ENCODE measurements around the gene CHRNA1. TPM values are rescaled to one million over a fixed set of nuclear protein-coding genes. Genes with fewer than 3 reads are reported as not detected.

Gene CHRNA1
- total RNA-seq, 1 donor from 2014 or later: 0.24 TPM

- DNase-seq (ENCODE audit: extremely low spot score, unreplicated experiment): no peak
- Mint-ChIP-seq H3K27ac (ENCODE audit: unreplicated experiment) (no peak overlapping the region), H3K36me3 (ENCODE audit: unreplicated experiment) (peaks cover 36% of the 10 kb centered on the region), H3K9me3 (ENCODE audit: unreplicated experiment) (no peaks in the 10 kb centered on the region), H3K4me1 (ENCODE audit: unreplicated experiment) (peaks cover 51% of the 10 kb centered on the region), H3K27me3 (ENCODE audit: unreplicated experiment) (no peaks in the 10 kb centered on the region), H3K4me3 (ENCODE audit: unreplicated experiment) (no peak overlapping the region)
- no peak for TF ChIP-seq CTCF (IDR thresholded peaks at IDR 0.05)
Measured at GRCh38 chr2:174800436-174801205, 36.3 kb upstream of the CHRNA1 start.

GRCh38 chr2:174798801-174799200, 34.5 kb upstream of the CHRNA1 start:
- H3K4me1 Mint-ChIP-seq (ENCODE audit: unreplicated experiment): peaks cover 61% of the 10 kb centered on the region

GRCh38 chr2:174797781-174798276, 33.6 kb upstream of the CHRNA1 start:
- peaks cover 68% of the 10 kb centered on the region for H3K4me1 Mint-ChIP-seq (ENCODE audit: unreplicated experiment)
- TF ChIP-seq CTCF (IDR thresholded peaks at IDR 0.05): no peak
- no peak overlapping the region for H3K4me3 Mint-ChIP-seq (ENCODE audit: unreplicated experiment)
- H3K9me3 Mint-ChIP-seq (ENCODE audit: unreplicated experiment): no peaks in the 10 kb centered on the region
- H3K27ac Mint-ChIP-seq (ENCODE audit: unreplicated experiment): peak overlapping the region; percentile 91
- peaks cover 20% of the 10 kb centered on the region for H3K36me3 Mint-ChIP-seq (ENCODE audit: unreplicated experiment)
- DNase-seq (ENCODE audit: extremely low spot score, unreplicated experiment): no peak
- no peaks in the 10 kb centered on the region for H3K27me3 Mint-ChIP-seq (ENCODE audit: unreplicated experiment)

More at GRCh38 chr2:174798801-174799200, 34.5 kb upstream of the CHRNA1 start:
- no peaks in the 10 kb centered on the region for H3K27me3 Mint-ChIP-seq (ENCODE audit: unreplicated experiment)
- H3K27ac Mint-ChIP-seq (ENCODE audit: unreplicated experiment): peak overlapping the region; percentile 91
- TF ChIP-seq CTCF (IDR thresholded peaks at IDR 0.05): no peak
- H3K9me3 Mint-ChIP-seq (ENCODE audit: unreplicated experiment): no peaks in the 10 kb centered on the region
- DNase-seq (ENCODE audit: extremely low spot score, unreplicated experiment): no peak
- H3K36me3 Mint-ChIP-seq (ENCODE audit: unreplicated experiment): peaks cover 21% of the 10 kb centered on the region
- no peak overlapping the region for H3K4me3 Mint-ChIP-seq (ENCODE audit: unreplicated experiment)

GRCh38 chr2:174796319-174796771, 32.1 kb upstream of the CHRNA1 start:
- Mint-ChIP-seq H3K4me1 (ENCODE audit: unreplicated experiment) (peaks cover 76% of the 10 kb centered on the region), H3K27ac (ENCODE audit: unreplicated experiment) (peak overlapping the region; percentile 91), H3K36me3 (ENCODE audit: unreplicated experiment) (peaks cover 17% of the 10 kb centered on the region), H3K9me3 (ENCODE audit: unreplicated experiment) (no peaks in the 10 kb centered on the region), H3K27me3 (ENCODE audit: unreplicated experiment) (no peaks in the 10 kb centered on the region), H3K4me3 (ENCODE audit: unreplicated experiment) (no peak overlapping the region)
- no peak for DNase-seq (ENCODE audit: extremely low spot score, unreplicated experiment)
- no peak for TF ChIP-seq CTCF (IDR thresholded peaks at IDR 0.05)

- Mint-ChIP-seq H3K36me3 (ENCODE audit: unreplicated experiment) (peaks cover 9% of the 10 kb centered on the region), H3K9me3 (ENCODE audit: unreplicated experiment) (no peaks in the 10 kb centered on the region), H3K27me3 (ENCODE audit: unreplicated experiment) (no peaks in the 10 kb centered on the region), H3K4me3 (ENCODE audit: unreplicated experiment) (peak overlapping the region; percentile 6), H3K4me1 (ENCODE audit: unreplicated experiment) (peaks cover 72% of the 10 kb centered on the region), H3K27ac (ENCODE audit: unreplicated experiment) (peak overlapping the region; percentile 67)
- DNase-seq (ENCODE audit: extremely low spot score, unreplicated experiment): no peak
- TF ChIP-seq CTCF (IDR thresholded peaks at IDR 0.05): no peak
Measured at GRCh38 chr2:174794851-174795374, 30.6 kb upstream of the CHRNA1 start.

Measured in osteocyte (in vitro differentiated cells).